ENCODE results near the gene GPBP1L1. TPM values are rescaled to one million over a fixed set of nuclear protein-coding genes. Genes with fewer than 3 reads are reported as not detected.

GPBP1L1 gene
- total and polyA plus RNA-seq, 9 of the 15 experiments (the other 6 are each of a cell fraction or from before 2014, with no cell fraction given) = 86.0 to 216 (median 138) TPM

GRCh38 chr1:45584351-45585109 is 101.8 kb downstream of the GPBP1L1 start (continued):
- peak; percentile 63 to 91; a peak in 2 of 4 replicates for TF ChIP-seq SIN3A (IDR thresholded peaks at IDR 0.05; ENCODE audit: borderline replicate concordance in 2 of 2, control insufficient read depth in 1 of 2, low read depth in 2 of 2, low read length in 2 of 2)
- TF ChIP-seq YY1 (IDR thresholded peaks at IDR 0.05; ENCODE audit: borderline replicate concordance in 1 of 3, control insufficient read depth in 1 of 3, extremely low read depth in 1 of 3, insufficient read depth in 3 of 3, insufficient read length in 1 of 3, insufficient replicate concordance in 2 of 3, low read depth in 1 of 3, low read length in 2 of 3) = peak; percentile 75 to 92 (median 88)
- no peak for TF ChIP-seq ADNP (tag; IDR thresholded peaks at IDR 0.05)
- no peak for TF ChIP-seq STAT5A (IDR thresholded peaks at IDR 0.05; ENCODE audit: borderline replicate concordance, low read length)
- peak; percentile 92 for TF ChIP-seq PRPF4 (IDR thresholded peaks at IDR 0.05; ENCODE audit: insufficient read depth, low read depth, low read length, poor library complexity, severe bottlenecking)

DNA sequence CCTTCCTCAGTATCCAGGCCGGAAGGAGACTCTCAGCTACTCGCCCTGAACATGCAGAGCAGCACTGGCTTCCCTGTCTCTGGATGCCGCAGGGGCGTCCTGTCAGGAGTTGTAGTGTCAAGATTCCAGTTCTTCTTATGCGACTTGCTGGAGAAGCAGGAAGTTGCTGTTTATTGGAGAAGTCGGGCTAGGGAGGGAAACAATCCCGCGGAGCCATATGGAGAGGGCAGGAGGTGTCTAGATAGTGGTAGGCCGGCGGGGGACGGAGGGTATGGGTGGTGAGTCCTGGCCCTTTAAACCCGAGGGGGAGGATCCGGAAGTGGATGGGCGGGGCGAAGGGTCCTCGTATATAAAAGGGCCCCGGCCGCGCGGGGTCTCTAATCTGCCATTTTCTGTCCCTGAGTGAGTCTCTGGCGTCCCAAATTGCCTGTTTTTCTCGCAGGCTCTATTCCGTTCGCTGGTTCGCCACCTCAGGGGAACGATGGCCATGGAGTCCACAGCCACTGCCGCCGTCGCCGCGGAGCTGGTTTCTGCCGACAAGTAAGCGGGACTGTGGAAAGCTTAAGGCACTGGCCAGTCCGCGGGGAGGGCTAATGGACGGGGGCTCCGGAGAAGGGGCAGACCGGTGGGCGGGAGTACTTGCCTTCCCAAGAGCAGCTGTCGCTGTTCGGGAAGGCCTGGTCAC is 102.5 kb downstream of the GPBP1L1 start, which contains the start of gene NASP:
NASP (plus strand) TSS at position 376 of the 685 bp plus-strand sequence; CDS start at position 482, 106 bp downstream.
- intact Hi-C loops (cut with micrococcal nuclease) = loop anchor here (5.0 kb wide), 2 partner anchors 103 to 168 kb away; partner anchors contain the start of genes GPBP1L1, IPP and TMEM69
- peak within 1 kb of the TSS; percentile 88 for H3K4me3 ChIP-seq
- peak within 1 kb of the TSS; percentile 97 for H3K27ac ChIP-seq (ENCODE audit: extremely low read depth, low read depth, low read length)
- peaks cover 29% of the 10 kb centered on the region for H4K20me1 ChIP-seq (replicated peaks; ENCODE audit: control insufficient read depth, insufficient read depth, low read length)
- H3K79me2 ChIP-seq (ENCODE audit: control insufficient read depth, insufficient read depth, low read length) = peaks cover 53% of the 10 kb centered on the region
- DNase-seq (ENCODE audit: extremely low read depth in 1 of 4, low spot score in 3 of 4) = peak; percentile 92 to 98 (median 94)
- peaks cover 6 to 27% of the 10 kb centered on the region in 2 experiments; a peak in 4 of 5 replicates for H3K4me1 ChIP-seq (replicated peaks in 1 of 2; ENCODE audit: control insufficient read depth in 2 of 2, insufficient read depth in 2 of 2, low read length in 2 of 2)
- ChIA-PET CTCF (ENCODE audit: low intra/inter-chr PET ratio) (no interaction called here), POLR2A (interaction anchor here (0.6 to 10.2 kb wide), 52 partner anchors 9 to 862 kb away, joined by 3 to 142 read pairs (median 4); partner anchors contain the start of genes AKR1A1, CCDC163, GPBP1L1 and HECTD3)
- H3K9me1 ChIP-seq (ENCODE audit: control insufficient read depth, insufficient read depth, low read length) = peaks cover 3% of the 10 kb centered on the region
- H3K27me3 ChIP-seq (ENCODE audit: control insufficient read depth in 2 of 2, insufficient read depth in 2 of 2, low read length in 2 of 2) = no peaks in the 10 kb centered on the region
- peak; percentile 82 for ATAC-seq
- peak; percentile 37 for FAIRE-seq
- BruUV-seq (replicated peaks) = TSS peak; percentile 67
- H3K36me3 ChIP-seq (ENCODE audit: control insufficient read depth, insufficient read depth, low read length) = peaks cover 36% of the 10 kb centered on the region
- H3K4me2 ChIP-seq (ENCODE audit: insufficient read depth, low read length) = peak within 1 kb of the TSS; percentile 99
- H3K9me3 ChIP-seq (replicated peaks; ENCODE audit: control insufficient read depth, insufficient read depth, low read depth, low read length) = no peaks in the 10 kb centered on the region
- in situ Hi-C loops (cut with MboI) = no loop called here
- peak within 1 kb of the TSS; percentile 100 for H2AFZ ChIP-seq (ENCODE audit: low read depth, low read length)
- WGBS (ENCODE audit: insufficient coverage, low coverage, missing lambda C conversion rate) = 1% methylated on average over 39 of the region's 41 CpGs
- peak within 1 kb of the TSS; percentile 99 to 100 for H3K9ac ChIP-seq (ENCODE audit: insufficient read depth in 1 of 2, low read depth in 2 of 2, low read length in 2 of 2)
- TF ChIP-seq, protein P1, sequence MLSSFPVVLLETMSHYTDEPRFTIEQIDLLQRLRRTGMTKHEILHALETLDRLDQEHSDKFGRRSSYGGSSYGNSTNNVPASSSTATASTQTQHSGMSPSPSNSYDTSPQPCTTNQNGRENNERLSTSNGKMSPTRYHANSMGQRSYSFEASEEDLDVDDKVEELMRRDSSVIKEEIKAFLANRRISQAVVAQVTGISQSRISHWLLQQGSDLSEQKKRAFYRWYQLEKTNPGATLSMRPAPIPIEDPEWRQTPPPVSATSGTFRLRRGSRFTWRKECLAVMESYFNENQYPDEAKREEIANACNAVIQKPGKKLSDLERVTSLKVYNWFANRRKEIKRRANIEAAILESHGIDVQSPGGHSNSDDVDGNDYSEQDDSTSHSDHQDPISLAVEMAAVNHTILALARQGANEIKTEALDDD (IDR thresholded peaks at IDR 0.05) = peak; percentile 46; the same call in 1 of the 2 replicates
- TF ChIP-seq RCOR1 (IDR thresholded peaks at IDR 0.05; ENCODE audit: borderline replicate concordance in 1 of 2, low read depth in 2 of 2, low read length in 2 of 2) (peak in 1 of 2 experiments; percentile 6; a peak in 1 of 4 replicates), ZNF184 (CRISPR knock-in tag; IDR thresholded peaks at IDR 0.05) (no peak), DMBX1 (CRISPR knock-in tag; IDR thresholded peaks at IDR 0.05; ENCODE audit: borderline replicate concordance) (no peak; the same call in 1 of the 2 replicates), JUND (IDR thresholded peaks at IDR 0.05; ENCODE audit: borderline replicate concordance, low read depth, low read length) (no peak), JUND (tag; IDR thresholded peaks at IDR 0.05; ENCODE audit: borderline replicate concordance, low read depth, low read length) (peak; percentile 65; the same call in 2 of the 3 replicates)
- TF ChIP-seq, protein P2, sequence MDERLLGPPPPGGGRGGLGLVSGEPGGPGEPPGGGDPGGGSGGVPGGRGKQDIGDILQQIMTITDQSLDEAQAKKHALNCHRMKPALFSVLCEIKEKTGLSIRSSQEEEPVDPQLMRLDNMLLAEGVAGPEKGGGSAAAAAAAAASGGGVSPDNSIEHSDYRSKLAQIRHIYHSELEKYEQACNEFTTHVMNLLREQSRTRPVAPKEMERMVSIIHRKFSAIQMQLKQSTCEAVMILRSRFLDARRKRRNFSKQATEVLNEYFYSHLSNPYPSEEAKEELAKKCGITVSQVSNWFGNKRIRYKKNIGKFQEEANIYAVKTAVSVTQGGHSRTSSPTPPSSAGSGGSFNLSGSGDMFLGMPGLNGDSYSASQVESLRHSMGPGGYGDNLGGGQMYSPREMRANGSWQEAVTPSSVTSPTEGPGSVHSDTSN (CRISPR knock-in tag; IDR thresholded peaks at IDR 0.05; ENCODE audit: low read depth) = no peak
- TF ChIP-seq, protein P2 (tag; conservative IDR thresholded peaks at IDR 0.05; ENCODE audit: low read depth) = no peak

All from K562 (cell line).